ENCODE data around the gene SYNC.

DNA sequence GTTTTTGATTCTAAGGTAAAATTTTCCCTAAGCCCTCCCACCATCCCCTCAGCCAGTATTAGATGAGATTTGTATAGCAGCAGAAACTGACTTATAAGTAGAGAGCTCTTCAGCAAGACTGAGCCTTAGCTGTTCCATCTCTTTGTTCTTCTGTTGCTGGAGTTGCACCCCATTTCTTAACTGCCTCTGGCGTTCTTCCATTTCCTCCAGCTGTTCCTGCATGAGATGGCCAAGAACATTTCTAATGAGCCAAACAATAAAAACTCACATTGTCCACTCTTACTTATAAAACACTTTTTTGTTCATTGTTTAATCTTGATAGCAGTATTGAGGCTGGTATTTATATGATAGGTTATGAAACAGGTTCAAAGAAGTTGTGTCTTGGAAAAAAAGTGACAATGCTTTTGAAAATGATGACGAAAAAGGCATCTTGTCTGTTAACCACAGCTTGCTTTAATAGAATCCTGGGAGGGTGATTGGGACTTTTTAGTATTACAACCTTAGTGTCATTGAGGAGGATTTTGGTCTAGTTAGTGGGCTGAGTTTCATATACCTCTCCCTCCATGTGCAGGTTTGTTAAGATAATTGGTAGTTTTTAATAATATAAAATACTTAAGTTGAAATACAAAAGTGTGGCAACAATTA, 18.3 kb downstream of the SYNC start:
- TF ChIP-seq RAD21 (CRISPR knock-in tag; conservative IDR thresholded peaks at IDR 0.05 in 1 of 2, IDR thresholded peaks at IDR 0.05 in 1 of 2) (no peak), ZBTB43 (CRISPR knock-in tag; IDR thresholded peaks at IDR 0.05) (no peak), NONO (IDR thresholded peaks at IDR 0.05; ENCODE audit: low read depth in 2 of 2, low read length in 1 of 2) (no peak), SMARCB1 (IDR thresholded peaks at IDR 0.05; ENCODE audit: insufficient read length, low read depth) (no peak), CTCF (IDR thresholded peaks at IDR 0.05 in 2 of 3, conservative IDR thresholded peaks at IDR 0.05 in 1 of 3; ENCODE audit: insufficient read depth in 2 of 3, low read depth in 1 of 3, low read length in 3 of 3) (no peak), NR3C1 (CRISPR knock-in tag; IDR thresholded peaks at IDR 0.05) (no peak), NFIC (IDR thresholded peaks at IDR 0.05) (no peak), POLR2A (conservative IDR thresholded peaks at IDR 0.05) (no peak)
- TF ChIP-seq, protein P1, sequence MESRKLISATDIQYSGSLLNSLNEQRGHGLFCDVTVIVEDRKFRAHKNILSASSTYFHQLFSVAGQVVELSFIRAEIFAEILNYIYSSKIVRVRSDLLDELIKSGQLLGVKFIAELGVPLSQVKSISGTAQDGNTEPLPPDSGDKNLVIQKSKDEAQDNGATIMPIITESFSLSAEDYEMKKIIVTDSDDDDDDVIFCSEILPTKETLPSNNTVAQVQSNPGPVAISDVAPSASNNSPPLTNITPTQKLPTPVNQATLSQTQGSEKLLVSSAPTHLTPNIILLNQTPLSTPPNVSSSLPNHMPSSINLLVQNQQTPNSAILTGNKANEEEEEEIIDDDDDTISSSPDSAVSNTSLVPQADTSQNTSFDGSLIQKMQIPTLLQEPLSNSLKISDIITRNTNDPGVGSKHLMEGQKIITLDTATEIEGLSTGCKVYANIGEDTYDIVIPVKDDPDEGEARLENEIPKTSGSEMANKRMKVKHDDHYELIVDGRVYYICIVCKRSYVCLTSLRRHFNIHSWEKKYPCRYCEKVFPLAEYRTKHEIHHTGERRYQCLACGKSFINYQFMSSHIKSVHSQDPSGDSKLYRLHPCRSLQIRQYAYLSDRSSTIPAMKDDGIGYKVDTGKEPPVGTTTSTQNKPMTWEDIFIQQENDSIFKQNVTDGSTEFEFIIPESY (CRISPR knock-in tag; IDR thresholded peaks at IDR 0.05), result no peak
- TF ChIP-seq, protein P2, sequence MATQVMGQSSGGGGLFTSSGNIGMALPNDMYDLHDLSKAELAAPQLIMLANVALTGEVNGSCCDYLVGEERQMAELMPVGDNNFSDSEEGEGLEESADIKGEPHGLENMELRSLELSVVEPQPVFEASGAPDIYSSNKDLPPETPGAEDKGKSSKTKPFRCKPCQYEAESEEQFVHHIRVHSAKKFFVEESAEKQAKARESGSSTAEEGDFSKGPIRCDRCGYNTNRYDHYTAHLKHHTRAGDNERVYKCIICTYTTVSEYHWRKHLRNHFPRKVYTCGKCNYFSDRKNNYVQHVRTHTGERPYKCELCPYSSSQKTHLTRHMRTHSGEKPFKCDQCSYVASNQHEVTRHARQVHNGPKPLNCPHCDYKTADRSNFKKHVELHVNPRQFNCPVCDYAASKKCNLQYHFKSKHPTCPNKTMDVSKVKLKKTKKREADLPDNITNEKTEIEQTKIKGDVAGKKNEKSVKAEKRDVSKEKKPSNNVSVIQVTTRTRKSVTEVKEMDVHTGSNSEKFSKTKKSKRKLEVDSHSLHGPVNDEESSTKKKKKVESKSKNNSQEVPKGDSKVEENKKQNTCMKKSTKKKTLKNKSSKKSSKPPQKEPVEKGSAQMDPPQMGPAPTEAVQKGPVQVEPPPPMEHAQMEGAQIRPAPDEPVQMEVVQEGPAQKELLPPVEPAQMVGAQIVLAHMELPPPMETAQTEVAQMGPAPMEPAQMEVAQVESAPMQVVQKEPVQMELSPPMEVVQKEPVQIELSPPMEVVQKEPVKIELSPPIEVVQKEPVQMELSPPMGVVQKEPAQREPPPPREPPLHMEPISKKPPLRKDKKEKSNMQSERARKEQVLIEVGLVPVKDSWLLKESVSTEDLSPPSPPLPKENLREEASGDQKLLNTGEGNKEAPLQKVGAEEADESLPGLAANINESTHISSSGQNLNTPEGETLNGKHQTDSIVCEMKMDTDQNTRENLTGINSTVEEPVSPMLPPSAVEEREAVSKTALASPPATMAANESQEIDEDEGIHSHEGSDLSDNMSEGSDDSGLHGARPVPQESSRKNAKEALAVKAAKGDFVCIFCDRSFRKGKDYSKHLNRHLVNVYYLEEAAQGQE (IDR thresholded peaks at IDR 0.05; ENCODE audit: borderline replicate concordance), result no peak
- TF ChIP-seq, protein P2 (CRISPR knock-in tag; IDR thresholded peaks at IDR 0.05; ENCODE audit: low read depth), result no peak

All from K562 (cell line).